GM19372 (cell line): Measurements from ENCODE around the gene SHISA9.

Source experiments
- ATAC-seq: cut with Tn5 transposase; IDR thresholded peaks from one replicate; pipeline ENCODE4 v1.9.1; 2021; ENCODE audit warnings: mild to moderate bottlenecking, low read depth, moderate library complexity; ENCODE audit not compliant: unreplicated experiment

The SHISA9 gene

DNA sequence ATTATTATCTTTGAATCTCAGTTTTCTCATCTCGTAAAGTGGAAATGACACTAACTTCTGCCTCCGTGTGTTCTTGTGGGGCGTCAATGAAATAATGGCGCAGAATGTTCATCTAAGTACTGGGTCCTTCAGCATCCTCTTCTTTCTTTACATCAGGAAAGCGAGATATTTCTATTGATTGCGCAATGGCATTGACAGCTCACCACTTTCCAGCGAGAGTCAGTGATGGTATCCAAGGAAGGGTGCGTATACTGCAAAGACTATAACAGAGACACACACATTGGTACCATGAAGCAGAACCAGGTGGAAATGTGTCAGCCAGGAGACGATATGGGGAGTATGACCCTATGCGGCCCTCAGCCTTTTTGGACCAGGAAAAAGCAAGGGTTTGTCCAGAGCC lies 162.1 kb downstream of the SHISA9 start:
- no peak for ATAC-seq

DNA sequence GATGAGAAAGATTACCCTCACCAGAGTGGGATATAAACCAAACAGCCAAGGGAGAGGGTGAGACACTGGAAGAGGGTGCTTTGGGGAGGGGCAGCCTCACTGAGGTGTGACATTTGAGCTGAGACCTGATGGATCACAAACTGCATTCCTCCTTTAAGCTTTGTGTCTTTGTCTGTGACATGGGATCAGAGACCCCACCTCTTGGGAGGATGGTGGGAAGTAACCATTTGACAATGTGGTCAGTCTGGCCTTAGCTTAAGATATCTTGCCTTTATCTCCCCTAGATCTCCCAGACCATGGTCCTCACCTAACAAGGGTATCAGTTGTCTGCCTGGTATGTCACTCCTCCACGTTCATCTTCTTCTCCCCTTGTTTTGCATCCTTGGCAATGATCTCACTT lies 163.4 kb downstream of the SHISA9 start:
- ATAC-seq = no peak

DNA sequence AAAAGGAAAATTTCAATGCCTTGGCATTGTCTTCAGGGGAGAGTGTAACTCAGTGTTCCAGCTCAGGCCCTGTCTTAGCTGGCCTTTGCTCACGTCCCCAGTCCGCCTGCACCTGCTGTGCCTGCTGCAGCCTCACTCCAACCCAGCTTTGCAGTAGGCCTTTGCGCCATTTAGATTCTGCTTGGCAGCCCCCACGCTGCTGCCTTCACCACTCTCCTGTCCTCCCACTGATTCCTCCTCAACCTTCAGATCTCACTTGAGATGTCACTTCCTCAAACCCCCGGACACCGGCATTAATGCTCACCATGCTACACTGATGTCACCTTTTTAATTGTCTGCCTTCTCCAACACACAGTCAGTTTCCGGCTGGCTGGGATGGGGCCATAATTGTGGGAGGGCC lies 166.2 kb downstream of the SHISA9 start:
- ATAC-seq = no peak

- no peak for ATAC-seq
These were observed 167.7 kb downstream of the SHISA9 start for GRCh38 chr16:13068912-13069583.

DNA sequence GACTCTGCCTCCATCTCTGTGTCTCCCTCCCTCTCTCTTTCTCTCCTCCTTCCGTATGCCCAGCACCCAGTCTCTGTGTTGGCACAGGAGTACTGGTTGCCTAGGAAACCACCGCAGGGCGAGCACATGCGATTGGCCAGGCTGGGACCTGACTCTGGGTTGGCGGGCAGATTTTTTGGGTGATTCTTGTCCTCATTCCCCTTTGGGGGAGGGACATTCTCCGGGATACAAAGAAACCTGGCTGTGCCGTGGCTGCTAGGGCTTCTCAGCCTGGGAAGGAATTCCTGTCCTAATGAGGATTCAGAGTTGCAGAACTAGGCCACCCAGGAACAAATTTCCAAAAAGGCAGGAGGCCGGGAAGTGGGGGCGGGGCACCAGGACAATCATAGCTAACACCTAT lies 168.9 kb downstream of the SHISA9 start:
- no peak for ATAC-seq

- no peak for ATAC-seq
These were observed 175.5 kb downstream of the SHISA9 start for GRCh38 chr16:13076878-13077277.

DNA sequence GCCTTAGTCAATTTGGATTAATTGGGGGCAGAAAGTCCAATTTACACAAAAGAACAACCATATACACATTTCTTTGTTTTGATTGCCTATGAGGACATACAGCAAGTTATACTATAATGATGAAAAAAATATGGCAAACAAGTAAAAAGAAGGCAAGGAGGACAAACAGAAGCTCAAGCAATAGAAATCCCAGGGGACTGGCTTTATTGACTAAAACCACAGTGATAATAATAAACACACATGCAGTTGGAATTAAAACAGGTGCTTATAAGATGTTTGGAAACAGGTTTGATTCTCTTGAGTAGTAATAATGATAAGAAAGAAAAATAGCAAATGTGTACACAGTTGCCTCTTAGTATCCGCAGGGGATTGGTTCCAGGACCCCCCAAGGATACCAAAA lies 176.4 kb downstream of the SHISA9 start:
- no peak for ATAC-seq

GRCh38 chr16:13080531-13080930 lies 179.1 kb downstream of the SHISA9 start:
- ATAC-seq = no peak

DNA sequence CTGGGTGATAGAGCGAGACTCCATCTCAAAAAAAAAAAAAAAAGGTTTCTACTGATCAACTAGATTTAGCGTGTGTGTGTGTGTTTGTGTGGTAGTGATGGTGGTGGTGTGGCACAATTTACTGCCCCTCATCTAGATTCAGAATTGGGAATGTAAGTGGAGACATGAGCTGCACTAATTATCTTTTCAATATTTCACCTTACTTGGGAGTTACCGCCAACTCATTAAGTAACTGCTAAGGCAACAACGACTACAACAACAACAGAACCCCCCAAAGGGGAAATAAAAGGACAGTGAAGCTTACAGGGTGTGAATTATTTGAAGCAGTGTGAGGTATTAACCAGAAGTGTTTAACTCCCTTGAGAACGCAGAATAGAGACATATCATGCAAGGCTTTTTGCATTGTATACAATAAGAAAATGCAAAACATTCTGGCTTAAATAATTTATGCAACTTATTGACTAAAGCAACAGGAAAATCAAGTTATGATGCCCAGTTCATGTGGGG lies 180.5 kb downstream of the SHISA9 start:
- ATAC-seq = no peak

DNA sequence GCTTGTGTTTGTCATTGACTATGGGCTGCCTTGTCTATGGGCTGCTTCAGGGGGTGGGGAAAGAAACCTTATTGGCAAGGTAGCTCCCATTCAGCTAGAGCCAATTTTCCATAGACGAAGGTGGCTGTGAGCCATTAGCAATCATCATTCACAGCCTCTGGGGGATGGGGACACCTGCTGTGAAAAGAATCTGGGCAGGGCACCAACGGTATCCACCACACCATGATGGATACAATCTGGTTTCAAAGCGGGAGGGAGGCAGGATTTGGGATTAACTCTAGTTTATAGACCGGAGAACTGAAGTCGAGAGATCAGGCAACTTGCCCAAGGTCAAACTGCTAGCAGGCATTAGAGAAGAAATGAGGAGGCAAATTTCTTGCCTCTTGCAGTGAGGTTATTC lies 182.3 kb downstream of the SHISA9 start:
- no peak for ATAC-seq

DNA sequence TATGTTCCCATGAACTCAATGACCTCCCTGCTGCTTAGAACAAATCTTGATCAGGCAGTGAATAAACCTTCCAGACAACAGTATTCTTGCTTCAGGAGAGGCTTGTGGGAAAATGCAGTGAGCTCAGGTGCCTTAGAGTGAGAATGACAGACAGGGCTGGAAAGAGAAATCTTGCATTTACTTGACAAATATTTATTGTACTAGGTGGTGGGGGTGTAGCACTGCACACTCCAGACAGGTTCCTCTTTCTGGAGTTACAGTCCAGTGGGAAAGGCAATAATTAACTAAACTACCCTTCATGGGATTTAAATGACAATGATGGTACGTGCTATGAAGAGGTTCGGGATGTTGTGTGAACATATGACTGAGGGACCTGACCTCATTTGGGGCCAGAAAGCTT lies 182.9 kb downstream of the SHISA9 start:
- ATAC-seq = no peak

GRCh38 chr16:13093661-13094060 lies 192.3 kb downstream of the SHISA9 start:
- ATAC-seq = no peak

DNA sequence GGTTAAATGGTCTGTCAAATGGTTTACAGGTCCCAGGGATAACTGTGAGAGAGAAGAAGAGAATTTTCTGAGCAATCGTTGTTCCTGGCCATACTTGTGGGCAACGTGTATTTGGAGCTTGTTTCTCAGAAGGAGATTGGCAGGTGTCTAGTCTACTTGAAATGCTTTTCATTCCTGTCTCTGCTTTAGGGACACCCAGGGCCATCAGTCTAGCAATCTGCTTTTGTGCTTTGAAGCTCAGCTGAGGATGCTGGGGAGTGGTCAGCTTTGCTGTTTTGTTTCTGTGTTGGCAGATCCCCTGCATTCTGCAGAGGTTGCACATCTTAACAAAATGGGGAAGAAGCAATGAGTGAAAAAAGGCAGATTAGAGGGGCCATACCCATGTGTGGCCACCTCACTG lies 193.7 kb downstream of the SHISA9 start:
- ATAC-seq = no peak

GRCh38 chr16:13098536-13098935 lies 197.1 kb downstream of the SHISA9 start:
- no peak for ATAC-seq

DNA sequence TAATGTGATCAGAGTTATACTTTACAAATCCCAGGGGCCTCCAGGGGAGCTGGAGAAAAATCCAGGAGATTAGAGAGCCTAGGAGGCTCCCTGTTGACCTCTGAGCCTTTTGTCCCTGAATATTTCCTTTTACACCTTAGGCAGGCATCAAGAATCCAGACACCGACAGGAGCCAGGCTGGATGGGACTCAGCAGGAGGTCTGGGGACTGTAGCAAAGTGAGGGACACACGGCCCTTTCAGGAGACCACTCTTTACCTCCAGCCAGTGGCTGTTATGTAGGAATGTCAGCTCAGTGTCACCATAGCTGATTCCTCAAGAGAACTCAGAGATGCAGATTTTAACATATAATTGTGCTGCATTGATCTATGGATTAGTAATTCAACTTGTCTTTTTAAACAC lies 198.4 kb downstream of the SHISA9 start:
- ATAC-seq = no peak

DNA sequence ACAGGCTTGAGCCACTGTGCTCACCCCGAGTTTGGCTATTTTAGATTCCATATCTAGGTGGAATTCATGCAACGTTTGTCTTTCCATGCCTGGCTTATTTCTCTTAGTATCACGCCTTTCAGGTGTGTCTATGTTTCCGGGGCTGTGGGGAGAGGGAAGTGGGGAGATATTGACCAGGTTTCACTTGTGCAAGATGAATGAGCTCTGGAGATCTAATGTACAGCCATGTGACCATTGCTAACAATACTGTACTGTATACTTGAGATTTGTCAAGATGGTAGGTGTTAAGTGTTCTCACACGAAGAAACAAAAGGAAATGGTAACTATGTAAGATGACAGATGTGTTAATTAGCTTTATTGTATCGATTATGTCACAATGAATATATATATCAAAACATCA lies 199.6 kb downstream of the SHISA9 start:
- ATAC-seq = no peak

DNA sequence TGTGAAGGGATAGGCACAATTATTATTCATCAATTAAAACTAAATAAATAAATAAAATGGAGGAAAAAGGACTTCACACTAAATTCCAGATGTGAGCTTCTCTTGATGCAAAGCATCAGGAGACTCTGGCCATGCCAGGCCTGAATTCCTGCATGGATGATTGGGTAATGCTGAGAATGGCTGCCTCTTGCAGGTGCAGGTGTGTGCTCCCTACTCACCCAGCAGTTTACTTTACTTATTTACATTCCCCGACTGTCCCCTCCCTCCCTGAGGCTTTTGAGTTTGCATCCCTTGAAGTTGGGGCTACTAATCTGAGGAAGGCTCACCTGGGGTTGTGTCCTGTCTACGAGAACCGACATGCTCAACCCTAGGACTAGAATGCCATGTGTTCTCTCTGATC lies 200.4 kb downstream of the SHISA9 start:
- ATAC-seq = no peak

- ATAC-seq = no peak
These were observed 201.0 kb downstream of the SHISA9 start for GRCh38 chr16:13102401-13102800.

- no peak for ATAC-seq
These were observed 202.6 kb downstream of the SHISA9 start for GRCh38 chr16:13103831-13104530.

DNA sequence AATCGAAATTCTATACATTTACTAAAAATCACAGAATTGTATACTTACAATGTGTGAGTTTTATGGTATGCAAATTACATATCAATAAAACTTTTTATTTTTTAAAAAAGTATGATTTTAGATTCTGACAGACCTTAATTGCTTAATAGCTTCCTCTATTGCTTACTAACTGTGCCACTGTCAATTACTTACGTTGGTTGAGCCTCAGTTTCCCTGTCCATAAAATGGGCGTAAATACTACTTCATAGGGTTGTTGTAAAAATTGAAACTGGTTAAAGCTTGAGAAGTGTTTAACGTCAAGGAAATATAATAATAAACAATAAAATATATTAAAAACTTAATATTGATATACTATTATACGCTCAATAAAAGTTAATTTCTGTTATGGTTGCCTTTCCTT lies 203.4 kb downstream of the SHISA9 start:
- no peak for ATAC-seq

DNA sequence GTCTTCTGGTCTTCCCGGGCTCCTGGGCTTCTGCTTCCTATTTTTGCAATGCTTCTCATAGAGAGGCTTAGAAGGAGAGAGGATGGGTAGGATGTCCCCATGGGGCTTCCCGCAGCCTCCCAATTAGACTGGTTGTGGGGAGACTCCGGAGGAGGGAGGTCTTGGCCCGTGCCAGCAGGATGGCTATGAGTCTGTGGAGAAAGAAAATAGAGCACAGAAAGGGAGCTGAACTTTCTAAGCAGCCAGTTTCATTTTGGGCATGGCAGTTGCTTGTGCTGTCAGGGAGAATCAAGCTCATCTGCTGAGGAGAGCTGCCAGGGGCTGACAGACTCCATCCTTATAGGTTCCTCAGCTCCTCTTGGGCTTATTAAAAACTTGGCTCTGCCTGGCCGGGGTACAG lies 204.0 kb downstream of the SHISA9 start:
- ATAC-seq = no peak

DNA sequence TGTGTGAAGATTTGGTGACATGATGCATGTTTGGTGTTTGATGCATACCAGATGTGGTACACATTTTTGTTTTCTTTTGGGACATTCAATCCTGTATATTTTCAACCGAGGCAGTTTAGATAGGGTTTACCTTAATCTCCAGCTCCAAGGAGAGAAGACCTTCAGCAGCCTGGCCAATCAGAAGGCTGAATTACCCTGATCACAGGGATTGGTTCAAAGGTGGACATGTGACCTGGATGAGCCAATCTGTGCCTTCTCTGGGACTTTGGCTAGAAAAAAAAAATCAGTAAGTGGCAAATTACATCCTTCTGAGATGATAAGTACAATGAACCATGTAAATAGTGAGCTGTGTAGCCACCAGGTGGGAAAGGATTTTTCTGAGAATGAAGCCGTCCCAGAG lies 205.1 kb downstream of the SHISA9 start:
- no peak for ATAC-seq
